ENCODE measurements around the gene RTL10. TPM values are rescaled to one million over a fixed set of nuclear protein-coding genes. Genes with fewer than 3 reads are reported as not detected.

RTL10 gene
- total RNA-seq, 1 donor from 2014 or later: 21.4 TPM

DNA sequence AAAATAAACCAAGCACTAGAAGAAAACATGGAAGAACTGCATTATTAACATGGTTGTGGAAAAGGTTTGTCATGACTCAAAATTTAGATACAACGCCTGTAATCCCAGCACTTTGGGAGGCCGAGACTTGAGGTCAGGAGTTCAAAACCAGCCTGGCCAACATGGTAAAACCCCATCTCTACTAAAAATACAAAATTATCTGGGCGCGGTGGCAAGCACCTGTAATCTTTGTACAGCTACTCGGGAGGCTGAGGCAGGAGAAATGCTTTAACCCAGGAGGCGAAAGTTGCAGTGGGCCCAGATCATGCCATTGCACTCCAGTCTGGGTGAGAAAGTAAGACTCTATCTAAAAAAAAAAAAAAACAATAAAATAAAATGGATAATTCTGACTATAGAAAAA, 23.7 kb downstream of the RTL10 start:
- TF ChIP-seq, protein P1, sequence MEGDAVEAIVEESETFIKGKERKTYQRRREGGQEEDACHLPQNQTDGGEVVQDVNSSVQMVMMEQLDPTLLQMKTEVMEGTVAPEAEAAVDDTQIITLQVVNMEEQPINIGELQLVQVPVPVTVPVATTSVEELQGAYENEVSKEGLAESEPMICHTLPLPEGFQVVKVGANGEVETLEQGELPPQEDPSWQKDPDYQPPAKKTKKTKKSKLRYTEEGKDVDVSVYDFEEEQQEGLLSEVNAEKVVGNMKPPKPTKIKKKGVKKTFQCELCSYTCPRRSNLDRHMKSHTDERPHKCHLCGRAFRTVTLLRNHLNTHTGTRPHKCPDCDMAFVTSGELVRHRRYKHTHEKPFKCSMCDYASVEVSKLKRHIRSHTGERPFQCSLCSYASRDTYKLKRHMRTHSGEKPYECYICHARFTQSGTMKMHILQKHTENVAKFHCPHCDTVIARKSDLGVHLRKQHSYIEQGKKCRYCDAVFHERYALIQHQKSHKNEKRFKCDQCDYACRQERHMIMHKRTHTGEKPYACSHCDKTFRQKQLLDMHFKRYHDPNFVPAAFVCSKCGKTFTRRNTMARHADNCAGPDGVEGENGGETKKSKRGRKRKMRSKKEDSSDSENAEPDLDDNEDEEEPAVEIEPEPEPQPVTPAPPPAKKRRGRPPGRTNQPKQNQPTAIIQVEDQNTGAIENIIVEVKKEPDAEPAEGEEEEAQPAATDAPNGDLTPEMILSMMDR (IDR thresholded peaks at IDR 0.05): no peak
- TF ChIP-seq POLR2AphosphoS5 (IDR thresholded peaks at IDR 0.05; ENCODE audit: insufficient read depth in 1 of 2, low read depth in 1 of 2) (no peak), POLR2A (IDR thresholded peaks at IDR 0.05) (no peak)
- Histone ChIP-seq H3K36me3 (no peaks in the 10 kb centered on the region), H3K9me3 (no peaks in the 10 kb centered on the region), H3K27me3 (no peaks in the 10 kb centered on the region), H3K4me3 (no peak overlapping the region), H3K27ac (no peak overlapping the region), H3K4me1 (no peaks in the 10 kb centered on the region)
- DNase-seq (ENCODE audit: extremely low spot score in 2 of 2): no peak
- intact Hi-C loops (cut with DNase I): no loop called here

DNA sequence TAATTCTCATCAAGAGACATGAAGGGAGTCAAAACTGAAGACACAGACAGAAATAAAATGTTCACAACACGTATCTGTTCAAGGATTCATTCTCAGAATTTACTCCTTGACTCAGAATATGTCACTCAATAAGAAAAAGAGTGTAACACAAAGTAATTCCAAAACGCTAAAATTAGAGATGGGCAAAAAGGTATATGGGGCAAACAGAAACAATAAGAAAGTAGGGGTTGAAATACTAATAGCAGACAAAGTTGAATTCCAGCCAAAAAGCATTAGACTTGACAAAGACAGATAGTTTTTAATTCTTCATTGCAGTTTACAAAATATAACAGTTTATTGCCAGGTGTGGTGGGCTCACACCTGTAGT, 26.7 kb downstream of the RTL10 start:
- intact Hi-C loops (cut with DNase I): no loop called here
- TF ChIP-seq POLR2AphosphoS5 (IDR thresholded peaks at IDR 0.05; ENCODE audit: insufficient read depth in 1 of 2, low read depth in 1 of 2): no peak
- TF ChIP-seq, protein P1 (IDR thresholded peaks at IDR 0.05): no peak
- TF ChIP-seq POLR2A (IDR thresholded peaks at IDR 0.05): no peak
- DNase-seq (ENCODE audit: extremely low spot score in 2 of 2): no peak

DNA sequence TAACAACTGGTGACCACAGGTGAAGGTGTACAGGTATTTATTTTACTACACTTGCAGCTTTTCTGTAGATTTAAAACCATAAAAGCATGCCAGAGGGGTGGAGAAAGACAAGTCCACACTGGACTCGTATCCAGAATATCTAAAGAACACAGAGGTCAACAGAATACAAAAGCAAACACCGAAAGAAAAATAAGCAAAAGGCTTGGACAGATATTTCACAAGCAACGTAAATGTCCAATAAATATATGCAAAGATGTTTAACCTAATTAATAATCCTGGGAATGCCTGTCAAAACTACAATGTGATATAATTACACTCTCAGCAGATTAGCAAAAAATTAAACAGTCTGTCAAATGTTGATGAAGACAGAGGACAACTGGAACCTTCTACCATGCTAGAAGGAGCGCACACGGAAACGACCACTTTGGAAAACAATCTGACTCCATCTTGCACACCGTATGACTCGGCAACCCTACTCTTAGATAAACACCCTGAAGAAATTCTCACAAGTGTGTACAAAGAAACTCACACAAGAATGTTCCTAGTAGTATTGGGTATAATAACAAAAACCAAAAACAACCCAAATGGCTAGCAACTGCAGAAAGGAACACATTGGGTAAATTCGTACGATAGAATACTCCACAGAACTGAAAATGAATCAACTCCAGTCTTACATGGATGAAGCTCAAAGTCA, 27.2 kb downstream of the RTL10 start:
- Histone ChIP-seq H3K27me3 (no peaks in the 10 kb centered on the region), H3K36me3 (no peaks in the 10 kb centered on the region), H3K27ac (no peak overlapping the region), H3K4me3 (no peak overlapping the region), H3K4me1 (no peaks in the 10 kb centered on the region), H3K9me3 (no peaks in the 10 kb centered on the region)
- intact Hi-C loops (cut with DNase I): no loop called here
- TF ChIP-seq POLR2AphosphoS5 (IDR thresholded peaks at IDR 0.05; ENCODE audit: insufficient read depth in 1 of 2, low read depth in 1 of 2) (no peak), POLR2A (IDR thresholded peaks at IDR 0.05) (no peak)
- TF ChIP-seq, protein P1 (IDR thresholded peaks at IDR 0.05): no peak
- no peak for DNase-seq (ENCODE audit: extremely low spot score in 2 of 2)

More for the DNA sequence above, 26.7 kb downstream of the RTL10 start:
- Histone ChIP-seq H3K4me3 (no peak overlapping the region), H3K27ac (no peak overlapping the region), H3K36me3 (no peaks in the 10 kb centered on the region), H3K4me1 (no peaks in the 10 kb centered on the region), H3K9me3 (no peaks in the 10 kb centered on the region), H3K27me3 (no peaks in the 10 kb centered on the region)

DNA sequence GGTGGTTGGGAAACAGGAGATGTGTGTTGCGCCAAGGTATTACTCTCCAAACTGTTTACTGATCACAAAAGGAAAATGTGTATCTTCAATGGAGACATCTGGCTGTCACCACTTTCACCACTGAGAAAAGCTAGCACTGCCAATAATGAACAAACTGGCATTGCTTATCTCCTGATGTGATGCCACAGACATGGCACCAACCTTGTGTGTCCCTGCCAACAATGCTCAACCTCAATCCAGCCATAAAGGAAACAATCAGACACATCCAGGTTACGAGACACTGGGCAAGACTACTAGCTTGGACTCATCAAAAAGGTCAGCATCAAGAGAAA, 28.1 kb downstream of the RTL10 start:
- no peaks in the 10 kb centered on the region for H3K9me3 ChIP-seq
- H3K4me1 ChIP-seq: no peaks in the 10 kb centered on the region
- TF ChIP-seq POLR2A (IDR thresholded peaks at IDR 0.05) (no peak), POLR2AphosphoS5 (IDR thresholded peaks at IDR 0.05; ENCODE audit: insufficient read depth in 1 of 2, low read depth in 1 of 2) (no peak)
- TF ChIP-seq, protein P1 (IDR thresholded peaks at IDR 0.05): no peak
- no peaks in the 10 kb centered on the region for H3K27me3 ChIP-seq
- no peak overlapping the region for H3K27ac ChIP-seq
- no peaks in the 10 kb centered on the region for H3K36me3 ChIP-seq
- peak in 1 of 2 donors; percentile 49 for DNase-seq (ENCODE audit: extremely low spot score in 2 of 2)
- H3K4me3 ChIP-seq: no peak overlapping the region
- intact Hi-C loops (cut with DNase I): no loop called here

DNA sequence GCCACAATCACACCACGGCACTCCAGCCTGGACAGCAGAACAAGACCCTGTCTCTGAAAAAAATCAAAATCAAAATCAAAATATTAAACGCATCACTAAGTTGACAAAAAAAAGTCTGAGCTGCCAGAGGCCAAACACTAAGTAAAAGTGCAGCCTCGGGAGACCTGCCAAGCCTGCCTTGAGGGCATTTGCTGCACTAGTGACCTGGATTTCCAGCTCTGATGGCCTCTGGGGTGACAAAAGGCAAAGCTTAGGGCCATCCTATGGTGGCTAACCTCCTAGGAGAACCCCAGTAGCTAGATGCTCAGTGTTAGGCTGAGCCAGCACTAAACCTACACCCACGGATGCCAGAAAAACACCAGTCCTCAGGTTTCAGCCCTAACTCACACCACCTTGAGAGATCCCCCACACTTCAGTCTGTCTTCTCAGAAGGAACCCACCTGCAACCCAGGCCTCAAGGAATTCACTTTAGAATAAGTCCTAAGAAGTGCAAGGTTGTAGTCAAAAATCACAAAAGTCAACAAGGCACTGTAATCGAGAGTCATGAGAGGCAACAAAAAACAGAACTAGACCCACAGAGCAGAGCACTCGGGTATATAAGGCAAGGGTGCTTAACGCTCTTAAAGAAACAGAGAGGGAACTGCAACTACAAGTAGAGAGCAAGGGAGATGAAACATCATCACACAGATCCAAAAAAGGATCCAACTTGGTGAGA, 28.6 kb downstream of the RTL10 start:
- Histone ChIP-seq H3K9me3 (no peaks in the 10 kb centered on the region), H3K4me1 (no peaks in the 10 kb centered on the region), H3K4me3 (no peak overlapping the region), H3K36me3 (no peaks in the 10 kb centered on the region), H3K27me3 (no peaks in the 10 kb centered on the region), H3K27ac (no peak overlapping the region)
- intact Hi-C loops (cut with DNase I): no loop called here
- TF ChIP-seq, protein P1 (IDR thresholded peaks at IDR 0.05): no peak
- TF ChIP-seq POLR2A (IDR thresholded peaks at IDR 0.05): no peak
- no peak for TF ChIP-seq POLR2AphosphoS5 (IDR thresholded peaks at IDR 0.05; ENCODE audit: insufficient read depth in 1 of 2, low read depth in 1 of 2)
- peak in 1 of 2 donors; percentile 49 for DNase-seq (ENCODE audit: extremely low spot score in 2 of 2)
